HG02571 (cell line): ENCODE measurements around the gene MYH9.

ENCODE experiments used
- ATAC-seq: cut with Tn5 transposase; IDR thresholded peaks from one replicate; pipeline ENCODE4 v1.9.1; 2021; ENCODE audit warnings: mild to moderate bottlenecking, moderate library complexity; ENCODE audit not compliant: unreplicated experiment

The MYH9 gene

GRCh38 chr22:36332623-36333332 lies 55.0 kb downstream of the MYH9 start:
- no peak for ATAC-seq

- ATAC-seq, result no peak
Observed at GRCh38 chr22:36331912-36332622, 55.7 kb downstream of the MYH9 start.

- peak; percentile 48 for ATAC-seq
Observed at GRCh38 chr22:36331306-36331911, 56.4 kb downstream of the MYH9 start.

- ATAC-seq, result no peak
Observed at GRCh38 chr22:36330655-36331305, 57.0 kb downstream of the MYH9 start.

- no peak for ATAC-seq
Observed at GRCh38 chr22:36330127-36330526, 57.6 kb downstream of the MYH9 start.

GRCh38 chr22:36329254-36330078 lies 58.3 kb downstream of the MYH9 start:
- ATAC-seq, result no peak

- ATAC-seq, result no peak
Observed at GRCh38 chr22:36328635-36329253, 59.0 kb downstream of the MYH9 start.

- ATAC-seq, result no peak
Observed at GRCh38 chr22:36327922-36328551, 59.7 kb downstream of the MYH9 start.

- no peak for ATAC-seq
Observed at GRCh38 chr22:36326178-36327161, 61.3 kb downstream of the MYH9 start.

- ATAC-seq, result no peak
Observed at GRCh38 chr22:36325154-36326031, 62.4 kb downstream of the MYH9 start.

GRCh38 chr22:36324414-36324813 lies 63.4 kb downstream of the MYH9 start:
- ATAC-seq, result no peak

- no peak for ATAC-seq
Observed at GRCh38 chr22:36323855-36324331, 63.9 kb downstream of the MYH9 start.

- no peak for ATAC-seq
Observed at GRCh38 chr22:36323182-36323854, 64.4 kb downstream of the MYH9 start.

GRCh38 chr22:36322602-36322915 lies 65.2 kb downstream of the MYH9 start:
- ATAC-seq, result no peak

GRCh38 chr22:36321797-36322601 lies 65.8 kb downstream of the MYH9 start:
- ATAC-seq, result no peak

GRCh38 chr22:36320553-36320952 lies 67.2 kb downstream of the MYH9 start:
- no peak for ATAC-seq
